ENCODE results near the gene SNX15. TPM values are rescaled to one million over a fixed set of nuclear protein-coding genes. Genes with fewer than 3 reads are reported as not detected.

The SNX15 gene
- total RNA-seq, 1 donor from 2014 or later: 24.1 TPM

- Histone ChIP-seq H3K4me1 (peaks cover 18% of the 10 kb centered on the region), H3K9me3 (no peaks in the 10 kb centered on the region), H3K36me3 (peaks cover 0 to 17% of the 10 kb centered on the region in 2 donors), H3K27ac (peak overlapping the region; percentile 87), H3K27me3 (no peaks in the 10 kb centered on the region), H3K4me3 (peak overlapping the region; percentile 59 to 77)
- intact Hi-C loops (cut with DNase I): no loop called here
- TF ChIP-seq POLR2A (IDR thresholded peaks at IDR 0.05) (no peak), POLR2AphosphoS5 (IDR thresholded peaks at IDR 0.05; ENCODE audit: insufficient read depth in 1 of 2, low read depth in 1 of 2) (no peak), CTCF (IDR thresholded peaks at IDR 0.05) (no peak)
- DNase-seq (ENCODE audit: extremely low spot score in 2 of 2): no peak
Observed at GRCh38 chr11:65083134-65083833, 56.0 kb downstream of the SNX15 start.

GRCh38 chr11:65083834-65084597 lies 56.8 kb downstream of the SNX15 start, which contains the start of the genes CDCA5 and ZFPL1:
Gene CDCA5, minus strand, starts transcription at chr11:65084040. Its CDS starts 62 bp downstream, at chr11:65083978.
Gene ZFPL1, plus strand, starts transcription at chr11:65084222. Its CDS starts 477 bp downstream, at chr11:65084699.
- Histone ChIP-seq H3K27me3 (no peaks in the 10 kb centered on the region), H3K36me3 (peaks cover 0 to 17% of the 10 kb centered on the region in 2 donors), H3K9me3 (no peaks in the 10 kb centered on the region), H3K4me1 (peaks cover 18% of the 10 kb centered on the region), H3K4me3 (peak within 1 kb of the TSS; percentile 59 to 77), H3K27ac (peak within 1 kb of the TSS; percentile 87)
- TF ChIP-seq CTCF (IDR thresholded peaks at IDR 0.05) (peak in 2 of 3 experiments; percentile 16 to 42), POLR2AphosphoS5 (IDR thresholded peaks at IDR 0.05; ENCODE audit: insufficient read depth in 1 of 2, low read depth in 1 of 2) (peak; percentile 94 to 100), POLR2A (IDR thresholded peaks at IDR 0.05) (no peak)
- intact Hi-C loops (cut with DNase I): no loop called here
- DNase-seq (ENCODE audit: extremely low spot score in 2 of 2): peak; percentile 94 to 99

GRCh38 chr11:65084598-65085375 lies 57.5 kb downstream of the SNX15 start:
- DNase-seq (ENCODE audit: extremely low spot score in 2 of 2): no peak
- H3K27me3 ChIP-seq: no peaks in the 10 kb centered on the region
- peak overlapping the region; percentile 87 for H3K27ac ChIP-seq
- TF ChIP-seq POLR2AphosphoS5 (IDR thresholded peaks at IDR 0.05; ENCODE audit: insufficient read depth in 1 of 2, low read depth in 1 of 2) (no peak), CTCF (IDR thresholded peaks at IDR 0.05) (no peak)
- H3K4me1 ChIP-seq: peaks cover 18% of the 10 kb centered on the region
- H3K36me3 ChIP-seq: peaks cover 0 to 17% of the 10 kb centered on the region in 2 donors
- H3K9me3 ChIP-seq: no peaks in the 10 kb centered on the region
- H3K4me3 ChIP-seq: peak overlapping the region; percentile 59 to 77
- intact Hi-C loops (cut with DNase I): no loop called here

- H3K27ac ChIP-seq: no peak overlapping the region
- H3K4me3 ChIP-seq: no peak overlapping the region
- peaks cover 18% of the 10 kb centered on the region for H3K4me1 ChIP-seq
- no peaks in the 10 kb centered on the region for H3K27me3 ChIP-seq
- intact Hi-C loops (cut with DNase I): no loop called here
- no peak for DNase-seq (ENCODE audit: extremely low spot score in 2 of 2)
- peaks cover 0 to 17% of the 10 kb centered on the region in 2 donors for H3K36me3 ChIP-seq
- TF ChIP-seq CTCF (IDR thresholded peaks at IDR 0.05) (no peak), POLR2A (IDR thresholded peaks at IDR 0.05) (no peak), POLR2AphosphoS5 (IDR thresholded peaks at IDR 0.05; ENCODE audit: insufficient read depth in 1 of 2, low read depth in 1 of 2) (no peak)
- H3K9me3 ChIP-seq: no peaks in the 10 kb centered on the region
Observed at GRCh38 chr11:65085446-65085845, 58.2 kb downstream of the SNX15 start.
